ENCODE results near the gene PHACTR1. TPM values are rescaled to one million over a fixed set of nuclear protein-coding genes. Genes with fewer than 3 reads are reported as not detected.

Gene PHACTR1
- total RNA-seq, 1 donor from 2014 or later: 3.9 TPM

DNA sequence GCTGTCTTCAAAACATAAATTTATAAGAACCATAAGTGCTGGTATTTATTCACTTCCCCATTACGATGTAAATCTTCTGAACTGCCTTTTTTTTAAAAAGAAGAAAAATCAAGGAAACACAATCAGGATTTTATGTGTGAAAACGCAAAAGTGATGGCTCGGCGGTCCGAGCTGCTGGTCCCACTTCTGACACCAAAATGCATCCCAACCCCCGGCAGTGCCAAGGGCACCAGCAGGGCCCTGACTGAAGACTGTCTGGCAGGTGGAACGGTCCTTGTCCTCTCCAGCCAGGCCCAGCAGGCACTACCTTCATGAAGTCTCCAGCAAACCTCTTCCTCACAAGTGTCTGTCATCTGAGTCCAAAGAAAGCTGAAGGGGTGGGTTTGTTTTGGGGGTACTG, 570.5 kb downstream of the PHACTR1 start:
- no peak for DNase-seq (ENCODE audit: low read depth)

DNA sequence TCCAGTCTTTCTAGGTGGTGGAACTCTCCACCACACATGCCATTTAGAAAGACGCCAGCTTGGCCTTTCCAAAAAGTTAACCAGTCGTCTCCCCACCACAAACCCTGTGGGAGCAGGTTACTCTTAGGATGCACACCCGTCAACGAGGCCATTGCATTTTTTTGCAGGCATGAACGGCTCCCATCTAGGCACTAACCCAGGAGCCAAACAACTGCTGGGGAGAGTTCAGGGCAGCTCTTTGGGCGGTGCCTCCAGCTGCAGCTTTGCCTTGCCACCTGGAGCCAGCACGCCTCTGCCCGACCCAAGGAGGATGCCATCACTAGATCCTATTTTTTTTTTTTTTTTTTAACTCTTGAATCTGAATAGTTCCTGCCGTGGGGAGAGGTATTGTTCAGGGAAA, 571.9 kb downstream of the PHACTR1 start:
- no peak for DNase-seq (ENCODE audit: low read depth)

DNA sequence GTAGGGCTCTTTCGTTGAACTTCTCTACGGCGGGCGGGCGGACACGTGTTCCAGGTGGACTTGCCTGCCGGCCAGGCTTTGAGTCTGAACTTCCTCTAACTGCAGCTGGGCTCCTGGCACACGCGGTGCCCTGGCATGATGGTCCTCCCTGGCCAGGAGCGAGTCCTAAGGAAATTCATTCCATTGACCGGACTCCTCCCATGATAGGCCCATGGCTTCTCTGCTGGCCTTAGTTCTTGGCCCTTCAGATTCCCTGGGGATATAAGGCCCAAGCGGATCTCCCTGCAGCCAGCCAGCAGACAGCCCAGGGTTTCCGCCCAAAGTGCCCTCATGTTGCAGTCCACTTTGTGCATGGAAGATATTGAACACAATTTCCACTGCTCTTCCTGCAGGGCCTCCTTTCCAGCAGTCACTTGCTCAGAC, 572.4 kb downstream of the PHACTR1 start:
- DNase-seq (ENCODE audit: low read depth): no peak

DNA sequence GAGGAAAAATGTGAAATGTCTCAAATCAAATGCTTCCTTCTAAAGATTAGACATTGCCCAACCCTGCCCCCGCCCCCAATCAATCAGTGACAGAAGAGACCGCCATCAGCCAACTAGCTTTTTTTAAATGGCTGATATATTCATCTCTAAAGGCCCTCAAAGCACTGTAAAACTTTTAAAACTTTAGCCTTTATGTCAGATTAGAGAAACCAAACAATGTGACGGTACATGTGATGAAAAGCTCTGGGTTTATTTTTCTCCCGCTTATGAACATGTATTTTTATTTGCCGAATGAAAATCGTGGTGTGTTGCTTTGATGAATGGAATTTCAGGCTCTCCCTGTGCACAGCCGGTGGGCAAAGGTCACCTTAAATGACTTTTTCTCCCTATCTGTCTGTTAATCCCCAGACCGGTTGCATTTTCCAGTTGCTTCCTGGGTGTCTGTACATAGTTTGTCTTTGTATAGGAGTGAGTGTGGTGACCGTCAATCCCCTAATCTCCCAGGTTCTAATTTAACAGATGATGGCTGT, 573.3 kb downstream of the PHACTR1 start:
- DNase-seq (ENCODE audit: low read depth): peak; percentile 28

DNA sequence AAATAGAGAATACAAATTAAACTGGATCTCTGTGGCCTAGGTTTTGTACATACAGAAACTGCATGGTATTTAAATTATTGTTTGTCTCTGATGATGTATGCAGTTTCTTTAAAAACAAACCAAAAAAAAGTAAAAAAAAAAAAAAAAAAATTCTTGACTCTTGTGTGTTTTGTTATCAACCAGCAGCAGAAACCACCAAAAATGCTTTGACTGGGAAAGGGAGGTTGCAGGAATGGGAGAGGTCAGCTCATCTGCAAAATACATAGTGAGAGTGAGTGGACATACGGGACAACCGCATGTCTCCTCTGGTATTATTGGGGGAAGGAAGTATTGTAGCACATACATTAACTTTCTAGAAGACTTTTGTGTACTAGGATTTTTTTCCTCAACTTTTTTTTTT, 573.8 kb downstream of the PHACTR1 start:
- DNase-seq (ENCODE audit: low read depth): no peak

DNA sequence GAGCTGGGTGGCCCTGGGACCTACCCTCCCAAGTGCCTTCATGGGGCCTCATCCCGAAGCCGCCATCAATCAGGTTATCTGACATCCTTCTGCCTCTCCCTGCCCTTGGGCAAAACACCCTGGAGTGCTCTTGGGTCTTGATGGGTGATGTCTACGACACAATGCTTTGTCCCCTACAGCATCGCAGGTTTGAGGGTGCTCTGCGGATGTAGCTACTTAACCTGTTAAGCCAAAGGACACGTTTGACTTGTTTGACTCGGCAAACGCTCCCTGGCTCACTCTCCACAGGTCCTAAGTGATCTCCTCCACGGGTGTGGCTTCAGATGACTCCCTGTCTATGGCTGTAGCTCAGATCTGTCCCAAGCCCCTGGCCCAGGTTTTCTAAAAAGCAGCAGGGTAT, 576.2 kb downstream of the PHACTR1 start:
- DNase-seq (ENCODE audit: low read depth): no peak

DNA sequence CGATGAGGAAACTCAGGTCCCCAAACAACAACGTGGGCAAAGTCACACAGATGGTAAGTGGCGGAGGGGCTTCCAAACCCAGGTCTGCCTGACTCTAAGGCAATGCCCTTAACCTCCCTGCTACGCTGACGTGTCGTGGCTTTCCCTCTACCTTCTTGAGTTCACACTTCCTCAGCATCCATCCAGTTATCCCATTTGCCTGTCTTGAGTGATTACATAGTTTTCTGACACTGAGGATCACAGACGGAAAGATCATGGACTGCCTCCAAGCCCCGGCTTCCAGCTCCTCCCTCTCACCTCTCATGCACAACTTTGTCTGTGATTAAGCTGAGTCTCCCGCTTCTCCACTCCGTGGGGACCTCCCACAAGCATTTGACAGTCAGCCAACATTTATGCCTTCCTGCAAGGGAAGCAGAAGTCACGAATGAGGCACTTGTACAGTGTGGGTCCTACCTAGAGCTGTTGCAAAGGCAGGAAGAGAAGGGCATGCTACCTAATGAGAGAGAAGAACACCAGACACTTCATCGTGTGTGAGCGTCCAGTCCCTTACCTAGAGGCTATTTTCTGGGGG, 578.0 kb downstream of the PHACTR1 start:
- DNase-seq (ENCODE audit: low read depth): no peak

DNA sequence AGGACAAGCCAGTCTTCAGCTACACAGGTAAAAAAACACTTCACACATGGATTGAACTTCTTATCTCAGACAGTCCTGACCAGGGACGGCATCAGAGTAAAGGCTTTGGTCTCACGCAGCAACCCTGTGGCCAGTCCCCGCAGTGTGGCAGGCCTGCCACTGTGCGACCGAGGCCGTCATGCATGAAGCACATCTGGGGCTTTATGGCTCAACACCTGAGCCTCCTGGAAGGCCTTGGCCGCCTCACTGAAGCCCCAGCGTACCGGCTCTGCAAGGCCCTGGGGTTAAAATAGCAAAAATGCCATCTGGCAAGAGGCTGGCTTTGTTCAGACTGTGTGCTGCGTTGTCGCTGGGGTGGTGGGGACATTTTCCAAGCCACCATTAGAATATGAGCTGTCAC, 579.0 kb downstream of the PHACTR1 start:
- no peak for DNase-seq (ENCODE audit: low read depth)

DNA sequence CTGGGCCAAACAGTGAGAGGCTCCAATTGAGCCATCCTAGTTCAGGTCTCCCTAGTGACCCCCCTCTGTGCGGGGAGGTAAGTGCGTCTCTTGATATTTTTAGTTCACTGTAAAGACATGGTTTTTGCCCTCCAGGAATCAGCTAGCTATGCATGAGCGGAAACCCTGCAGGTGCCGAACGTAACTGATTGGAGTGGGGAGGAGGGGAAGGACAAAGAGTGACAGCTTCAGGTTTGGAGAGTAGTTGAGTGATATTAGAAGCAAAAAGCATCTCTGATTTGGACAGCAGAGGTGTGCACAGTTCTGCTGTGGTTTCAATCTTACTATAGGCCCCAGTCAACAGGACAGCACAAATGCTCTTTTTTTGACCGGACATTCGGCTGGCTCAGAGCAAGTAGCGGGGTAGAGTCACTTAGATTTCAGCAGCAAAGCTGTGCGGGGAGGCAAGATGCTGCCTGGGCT, 580.0 kb downstream of the PHACTR1 start:
- no peak for DNase-seq (ENCODE audit: low read depth)

DNA sequence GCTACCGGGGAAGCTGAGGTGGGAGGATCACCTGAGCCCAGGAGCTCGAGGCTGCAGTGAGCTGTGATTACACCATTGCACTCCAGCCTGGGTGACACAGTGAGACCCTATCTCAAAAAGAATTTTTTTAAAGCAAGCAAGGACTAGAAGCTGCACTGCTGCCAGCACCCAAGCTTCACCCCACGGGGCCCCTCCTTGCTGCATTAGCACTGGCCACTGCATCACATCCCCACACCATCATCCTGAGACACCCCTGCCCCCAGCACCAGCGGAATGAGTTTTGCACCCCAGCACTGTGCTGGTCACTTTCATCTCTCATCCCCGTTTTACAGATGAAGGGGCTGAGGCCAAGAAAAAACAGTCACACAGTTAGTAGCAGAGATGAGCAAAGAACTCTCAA, 580.8 kb downstream of the PHACTR1 start:
- no peak for DNase-seq (ENCODE audit: low read depth)

DNA sequence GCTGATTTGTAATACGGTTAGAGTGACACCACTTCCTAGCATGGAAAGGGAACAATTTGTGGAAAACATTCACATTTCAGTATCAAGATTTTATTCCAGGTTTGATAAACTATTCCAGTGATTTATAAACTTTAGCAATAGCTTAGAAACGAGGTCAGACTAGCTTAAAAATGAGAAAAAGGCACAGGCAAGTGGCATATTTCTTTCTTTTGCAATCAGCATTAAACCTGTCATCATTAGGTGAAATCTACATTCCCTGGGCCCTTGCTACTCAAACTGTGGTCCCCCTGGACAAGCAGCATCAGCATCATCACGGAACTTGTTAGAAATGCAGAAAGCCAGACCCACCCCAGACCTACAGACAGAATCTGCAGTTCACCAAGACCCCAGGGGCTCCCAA, 581.9 kb downstream of the PHACTR1 start:
- DNase-seq (ENCODE audit: low read depth): no peak

DNA sequence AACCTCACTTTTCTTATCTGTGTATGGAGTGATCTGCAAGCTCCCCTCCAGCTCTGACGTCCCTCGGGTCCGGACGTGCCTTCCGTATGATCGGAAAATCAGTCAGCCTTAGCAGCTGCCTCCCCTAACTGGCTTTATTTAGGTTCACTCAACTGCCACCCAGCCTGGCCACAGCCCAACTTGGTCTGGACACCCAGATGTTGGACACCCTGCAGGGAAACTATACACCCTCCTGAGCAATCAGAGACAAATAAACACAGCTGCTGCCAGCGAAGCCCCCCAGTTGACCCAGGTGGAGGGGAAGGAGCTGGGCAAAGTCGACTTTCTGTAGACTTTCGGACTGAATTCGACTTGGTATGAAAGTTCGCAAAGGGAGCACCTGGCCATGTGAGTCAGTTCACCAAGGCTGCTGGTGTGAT, 582.8 kb downstream of the PHACTR1 start:
- DNase-seq (ENCODE audit: low read depth): no peak

DNA sequence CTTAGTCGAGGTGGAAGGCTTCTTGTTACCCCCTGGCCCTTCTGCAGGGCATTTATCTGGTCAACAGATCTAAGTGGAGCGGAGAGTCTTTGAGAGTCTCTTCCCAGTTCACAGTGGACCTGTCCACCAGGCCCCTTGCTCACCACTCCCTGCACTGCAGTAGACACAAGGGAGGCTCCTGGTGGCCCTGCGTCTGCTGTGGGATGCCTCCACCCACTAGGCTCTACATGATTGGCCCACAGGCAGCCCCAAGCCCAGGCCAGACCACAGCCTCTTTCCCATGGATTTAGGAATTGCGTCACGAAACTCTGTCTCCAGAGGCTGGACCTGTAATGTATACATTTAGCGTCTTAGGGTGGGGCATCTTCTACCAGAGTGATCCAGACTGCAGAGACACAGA, 583.4 kb downstream of the PHACTR1 start:
- DNase-seq (ENCODE audit: low read depth): no peak

DNA sequence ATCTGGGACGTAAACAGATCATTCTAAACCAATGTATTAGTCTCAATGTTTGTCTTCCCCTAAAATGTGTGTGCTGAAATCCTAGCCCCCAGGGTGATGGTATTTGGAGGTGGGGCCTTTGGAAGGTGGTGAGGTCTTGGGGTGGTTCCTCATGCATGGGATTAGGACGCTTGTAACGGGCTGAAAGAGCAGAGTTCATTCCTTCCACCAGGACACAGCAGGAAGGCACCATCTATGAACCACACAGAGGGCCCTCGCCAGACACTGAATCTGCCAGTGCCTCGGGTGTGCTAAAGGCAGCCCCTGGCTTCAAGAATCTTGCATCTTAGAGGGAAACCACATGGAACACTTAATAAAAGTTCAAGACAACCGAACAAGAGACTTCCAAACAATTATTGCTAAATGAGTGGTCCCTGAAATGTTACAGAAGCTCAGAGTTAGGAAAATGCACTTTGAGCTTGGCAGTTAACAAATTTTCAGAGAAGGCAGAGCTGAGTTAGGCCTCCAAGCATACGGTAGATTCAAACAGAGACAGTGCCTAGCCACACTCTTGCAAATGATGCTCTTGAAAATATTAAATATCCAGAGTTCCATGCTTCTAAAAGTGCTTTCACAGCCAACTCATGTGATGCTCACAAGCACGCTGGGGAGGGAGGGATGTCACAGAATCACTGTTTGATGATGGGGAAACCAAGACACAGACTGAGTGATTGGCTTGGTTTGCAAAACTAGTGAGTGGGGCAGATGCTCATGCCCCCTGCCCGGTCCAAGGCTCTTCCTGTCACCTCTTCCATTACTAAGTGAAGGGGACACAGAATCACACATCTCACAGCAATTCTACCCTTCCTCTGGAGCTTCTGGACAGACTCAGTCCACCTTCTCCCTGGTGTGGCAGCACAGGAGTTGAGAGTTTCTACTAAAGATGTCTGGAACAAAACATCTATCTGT, 584.4 kb downstream of the PHACTR1 start:
- DNase-seq (ENCODE audit: low read depth): no peak

DNA sequence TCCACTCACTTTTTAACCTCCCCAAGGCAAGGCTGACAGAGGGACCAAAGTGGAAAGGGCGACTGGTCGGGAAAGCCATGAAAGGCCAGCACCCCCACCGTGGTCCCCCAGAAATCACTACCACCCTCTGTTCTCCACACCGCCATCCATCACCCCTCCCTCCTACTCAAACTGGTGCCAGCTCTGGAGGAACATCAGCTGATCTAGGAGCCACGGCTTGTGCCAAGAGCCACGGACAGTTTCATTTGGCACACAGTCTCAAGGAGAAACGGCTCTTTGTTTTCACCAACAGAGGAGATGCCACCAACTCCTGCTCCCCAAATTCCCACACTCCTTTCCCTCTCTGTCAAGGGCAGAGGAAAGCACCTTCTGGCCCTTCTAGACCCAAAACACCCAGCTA, 585.7 kb downstream of the PHACTR1 start:
- no peak for DNase-seq (ENCODE audit: low read depth)

DNA sequence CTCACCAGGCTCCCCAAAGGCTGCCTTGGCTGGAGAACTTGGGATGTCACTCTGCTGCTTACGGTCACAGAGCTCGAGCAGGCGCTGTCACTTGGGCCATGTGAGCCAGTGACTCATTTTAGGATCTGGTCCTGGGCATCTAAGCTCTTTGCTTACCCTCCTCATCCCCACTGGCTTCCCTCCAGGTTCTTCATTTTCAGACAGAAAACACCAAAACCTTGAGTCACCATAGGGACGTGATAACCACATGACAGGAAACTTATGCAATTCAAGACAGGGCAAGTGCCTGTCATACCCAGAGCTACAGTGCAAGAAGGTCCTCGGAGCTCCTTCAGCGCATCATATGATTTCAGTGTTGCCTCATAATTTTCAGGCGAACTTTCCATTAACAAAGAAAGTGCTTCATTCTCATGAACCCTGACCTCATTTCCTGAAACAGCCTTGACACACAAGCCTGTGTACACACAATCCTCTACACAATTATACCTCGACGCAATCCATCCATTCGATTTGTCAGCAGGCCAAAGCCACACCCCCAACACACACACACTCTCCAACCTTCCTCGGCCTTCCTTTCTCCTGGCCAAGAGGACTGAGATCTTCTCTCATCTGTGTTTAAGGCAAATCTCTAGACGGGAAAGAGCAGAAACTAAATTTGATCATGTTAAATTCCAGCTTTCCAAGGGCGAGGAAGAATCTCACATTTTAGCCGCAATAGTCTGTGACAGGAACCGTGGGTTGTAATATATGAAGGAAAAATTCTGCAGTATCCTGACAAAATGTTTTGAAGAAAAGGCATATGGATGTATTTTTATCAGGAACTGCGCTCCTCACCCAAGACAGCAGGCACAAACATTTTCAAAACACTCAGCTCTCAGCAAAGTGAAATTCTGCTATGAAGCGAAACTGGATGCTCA, 586.4 kb downstream of the PHACTR1 start:
- peak; percentile 97 for DNase-seq (ENCODE audit: low read depth)

DNA sequence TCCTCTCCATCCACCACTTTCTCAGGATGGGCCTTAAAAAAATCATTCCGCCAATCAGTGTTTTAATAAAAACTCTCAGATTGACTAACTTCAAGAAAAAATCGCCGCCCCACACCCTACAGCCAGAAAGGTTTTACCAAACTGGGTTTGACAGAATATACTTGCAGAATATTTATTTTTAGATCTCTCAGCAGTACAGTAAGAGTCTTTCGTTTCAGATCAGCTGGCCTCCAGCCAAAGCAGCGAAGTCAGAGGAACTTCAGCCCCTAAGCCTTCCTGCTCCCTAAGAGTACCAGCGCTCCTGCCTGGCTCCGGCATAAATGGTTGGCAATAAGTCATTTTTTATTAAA, 587.1 kb downstream of the PHACTR1 start:
- DNase-seq (ENCODE audit: low read depth): peak; percentile 38

DNA sequence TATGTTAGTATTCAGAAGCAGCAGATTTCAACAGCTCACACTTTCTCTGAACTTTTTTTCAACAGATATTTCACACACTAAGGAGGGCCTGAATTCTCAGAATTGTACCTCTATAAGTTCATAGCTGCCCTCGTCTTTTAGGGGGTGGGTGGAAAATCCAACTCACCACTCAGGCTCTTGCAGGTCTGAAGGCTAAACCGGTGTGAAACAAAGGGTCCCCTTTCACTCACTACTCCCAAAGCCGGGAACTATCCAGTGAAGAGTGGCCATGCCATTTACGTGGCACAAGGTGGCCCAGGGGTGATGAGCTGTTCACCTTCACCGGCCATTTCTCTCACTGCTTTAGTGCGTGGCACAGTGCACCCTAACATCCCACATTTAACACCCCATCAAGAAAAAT, 587.5 kb downstream of the PHACTR1 start:
- DNase-seq (ENCODE audit: low read depth): no peak

DNA sequence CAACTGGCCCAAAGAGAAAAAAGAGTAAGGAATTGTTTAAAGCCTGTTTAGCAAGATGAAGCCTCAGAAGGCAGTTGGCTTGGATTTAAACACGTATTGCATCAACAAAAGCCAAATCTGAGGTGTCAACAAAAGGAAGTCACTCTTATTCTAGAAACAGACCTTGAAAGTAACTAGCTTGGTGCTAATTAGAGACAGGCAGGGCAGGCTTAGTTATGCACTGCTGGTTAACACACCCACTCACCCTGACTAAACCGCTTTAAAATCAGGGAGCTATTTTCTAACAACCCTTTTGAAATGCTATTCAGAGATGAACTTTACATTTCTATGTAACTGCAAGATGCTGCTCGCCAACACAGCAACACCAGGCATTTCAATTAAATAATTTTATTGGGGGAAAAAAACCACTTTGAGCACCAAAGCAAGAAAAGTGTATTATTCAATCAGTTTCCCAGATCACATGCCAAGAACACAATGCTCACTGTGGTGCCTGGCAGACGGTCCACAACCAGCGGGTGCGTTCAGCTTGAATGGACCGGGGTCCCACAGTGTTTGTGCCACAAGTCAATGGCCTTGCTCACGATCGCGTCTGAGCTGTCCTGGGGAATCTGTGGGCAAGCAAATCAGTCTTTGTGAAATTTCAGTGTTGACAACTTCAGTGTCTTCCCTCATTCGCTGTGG, 588.2 kb downstream of the PHACTR1 start:
- DNase-seq (ENCODE audit: low read depth): peak; percentile 75

DNA sequence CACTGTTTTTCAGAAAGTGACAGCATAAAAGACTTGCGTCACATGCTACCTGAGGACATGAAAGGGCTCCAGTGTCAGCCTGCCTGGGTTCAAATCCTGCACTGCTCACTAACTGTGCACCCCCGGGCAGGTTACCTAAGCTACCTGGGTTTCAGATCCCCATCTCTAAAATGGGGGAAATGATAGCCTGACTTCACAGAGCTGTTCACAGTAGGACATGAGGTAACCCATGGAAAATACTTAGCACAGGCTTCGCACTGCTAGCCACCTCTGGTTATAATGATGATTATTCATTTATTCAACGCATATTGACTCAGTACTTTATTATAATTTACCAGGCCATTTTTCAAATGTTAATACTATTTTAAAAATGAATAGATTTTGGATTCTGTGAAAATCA, 588.7 kb downstream of the PHACTR1 start:
- DNase-seq (ENCODE audit: low read depth): no peak

DNA sequence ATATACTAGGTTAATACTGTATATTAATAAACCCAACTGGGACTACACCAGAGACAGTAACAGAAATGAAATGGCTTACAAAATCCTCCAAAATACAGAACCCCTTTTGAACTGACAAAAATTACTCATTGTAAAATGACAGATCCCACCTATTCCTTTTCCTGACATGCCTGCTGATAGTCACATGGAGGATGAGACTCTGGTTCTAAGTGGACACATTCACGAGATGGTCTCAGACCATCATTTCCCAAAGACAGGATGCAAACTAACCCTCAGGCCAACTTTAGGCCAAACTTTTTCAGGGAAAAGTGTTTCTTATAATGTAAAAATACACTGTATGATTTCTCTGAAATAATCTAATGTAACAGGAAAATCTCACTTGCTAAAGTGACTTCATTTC, 589.2 kb downstream of the PHACTR1 start:
- DNase-seq (ENCODE audit: low read depth): no peak
